HepG2 (cell line): ENCODE measurements around the gene BBS1. TPM values are rescaled to one million over a fixed set of nuclear protein-coding genes. Genes with fewer than 3 reads are reported as not detected.

Experiments
- ATAC-seq: fragments of 200-7000 bp; cut with Tn5 transposase; 3 replicates; pipeline ENCODE4 v1.9.1; 2020; ENCODE audit warnings: mild to moderate bottlenecking, moderate library complexity
- BruUV-seq: library from RNA; stranded (reverse); fragments of 400-500 nt; replicated peaks from 2 replicates; lab custom pipeline; 2021; lab: Mats Ljungman, UMichigan
- CTCF ChIA-PET: fragments of 300-600 bp; formaldehyde crosslinking; extraction: SDS; loops from one replicate; lab custom pipeline; 2021; ENCODE audit warnings: low total read pairs, inconsistent platforms, low intra/inter-chr PET ratio; lab: Yijun Ruan, JAX
- POLR2A ChIA-PET: fragments of 350-600 bp; sonication (Branson Sonifier 250); formaldehyde crosslinking; loops from one replicate; lab custom pipeline; 2020; ENCODE audit warnings: antibody characterized with exemption, inconsistent platforms; lab: Yijun Ruan, JAX
- DNase-seq: peaks from one replicate; pipeline ENCODE4 v3.0.0-alpha.2; 2015; ENCODE audit warnings: low spot score
- FAIRE-seq: peaks from 3 replicates; lab custom pipeline; 2011; peaks lifted over from hg19 to GRCh38; lab: Jason Lieb, UNC
- H2AFZ ChIP-seq: one replicate; pipeline ENCODE4 v1.6.1; 2011; ENCODE audit warnings: low read length, inconsistent platforms
- H3K27ac ChIP-seq: fragments of 300-600 bp; 3 replicates; pipeline ENCODE4 v1.8.0; 2011; ENCODE audit warnings: mixed run types, mild to moderate bottlenecking, mixed read lengths, low read length, inconsistent platforms; ENCODE audit not compliant: insufficient read depth; ENCODE audit errors: extremely low read length
- H3K27me3 ChIP-seq, 2 experiments: fragments of 200-600 bp in 1 of 2; 2 replicates in 1 of 2; 3 replicates in 1 of 2; pipeline versions ENCODE4 v1.6.0 to v1.8.0; 2011; ENCODE audit warnings: low read length in 2 of 2, mild to moderate bottlenecking in 2 of 2, moderate library complexity in 2 of 2, inconsistent platforms in 1 of 2; ENCODE audit not compliant: insufficient read depth in 2 of 2, control insufficient read depth in 1 of 2
- H3K36me3 ChIP-seq, 2 experiments: fragments of 200-600 bp in 1 of 2; replicated peaks in 1 of 2; 2 replicates in 1 of 2; 3 replicates in 1 of 2; pipeline versions ENCODE4 v1.5.1 to v1.8.0; 2011; ENCODE audit warnings: low read length in 2 of 2, inconsistent platforms in 1 of 2; ENCODE audit not compliant: insufficient read depth in 2 of 2, control insufficient read depth in 1 of 2
- H3K4me1 ChIP-seq: 2 replicates; pipeline ENCODE4 v1.5.1; 2012; ENCODE audit warnings: low read length, inconsistent platforms; ENCODE audit not compliant: insufficient read depth
- H3K4me2 ChIP-seq: 2 replicates; pipeline ENCODE4 v1.6.0; 2011; ENCODE audit warnings: low read depth, low read length, inconsistent platforms
- H3K4me3 ChIP-seq, 3 experiments: fragments of 200-600 bp in 1 of 3; sonication (generic), shearing (Covaris generic) in 1 of 3; replicated peaks in 1 of 3; 2 replicates each; pipeline ENCODE4 v1.5.1; 2011 to 2016; ENCODE audit warnings: low read length in 3 of 3, inconsistent platforms in 2 of 3, low read depth in 2 of 3, mild to moderate bottlenecking in 2 of 3, control low read depth in 1 of 3, mixed read lengths in 1 of 3; ENCODE audit not compliant: insufficient read depth in 1 of 3
- H3K79me2 ChIP-seq: one replicate; pipeline ENCODE4 v1.6.1; 2011; ENCODE audit warnings: low read length, inconsistent platforms; ENCODE audit not compliant: insufficient read depth
- H3K9ac ChIP-seq: 2 replicates; pipeline ENCODE4 v1.6.0; 2011; ENCODE audit warnings: mild to moderate bottlenecking, low read depth, low read length, inconsistent platforms; ENCODE audit not compliant: insufficient read depth
- H3K9me3 ChIP-seq: 2 replicates; pipeline ENCODE4 v1.5.1; 2012; ENCODE audit warnings: mild to moderate bottlenecking, low read length
- H4K20me1 ChIP-seq: 2 replicates; pipeline ENCODE4 v1.6.0; 2011; ENCODE audit warnings: inconsistent platforms, mild to moderate bottlenecking, low read length, moderate library complexity; ENCODE audit not compliant: insufficient read depth
- DNMT1 ChIP-seq: sonication (generic); formaldehyde crosslinking; IDR thresholded peaks from 2 replicates; pipeline ENCODE4 v1.5.1; 2020; ENCODE audit warnings: mild to moderate bottlenecking, missing genetic modification reagents
- DPF2 ChIP-seq: sonication (generic); formaldehyde crosslinking; IDR thresholded peaks from 2 replicates; pipeline ENCODE4 v1.4.0; 2020; ENCODE audit warnings: mild to moderate bottlenecking, low read depth, missing genetic modification reagents, borderline replicate concordance
- KMT2B ChIP-seq: IDR thresholded peaks from 2 replicates; pipeline ENCODE4 v1.6.1; 2016; ENCODE audit warnings: missing genetic modification reagents, missing compliant biosample characterization
- LCORL ChIP-seq, 2 experiments: fragments of 450-650 bp in 1 of 2; sonication (generic) in 1 of 2; formaldehyde crosslinking in 1 of 2; IDR thresholded peaks; 2 replicates each; pipeline versions ENCODE4 v1.5.0 to v1.6.1; 2017 to 2020; ENCODE audit warnings: antibody characterized with exemption in 1 of 2, missing genetic modification reagents in 1 of 2
- MAF1 ChIP-seq: sonication (generic); formaldehyde crosslinking; IDR thresholded peaks from 2 replicates; pipeline ENCODE4 v1.5.0; 2020; ENCODE audit warnings: missing genetic modification reagents, borderline replicate concordance
- MAFG ChIP-seq: sonication (generic); formaldehyde crosslinking; IDR thresholded peaks from 2 replicates; pipeline ENCODE4 v1.5.1; 2020; ENCODE audit warnings: mild to moderate bottlenecking, missing genetic modification reagents
- NCOR1 ChIP-seq: fragments of 200-600 bp; sonication (generic); IDR thresholded peaks from 2 replicates; pipeline ENCODE4 v1.7.0; 2017; ENCODE audit warnings: antibody characterized with exemption, low read length, borderline replicate concordance
- RFX5 ChIP-seq: IDR thresholded peaks from 2 replicates; pipeline ENCODE4 v1.6.1; 2011; ENCODE audit warnings: low read depth, low read length, improper control_type of control experiment
- SIX4 ChIP-seq: sonication (generic); formaldehyde crosslinking; IDR thresholded peaks from 2 replicates; pipeline ENCODE4 v1.4.0; 2020; ENCODE audit warnings: missing genetic modification reagents
- SMAD1 ChIP-seq: sonication (generic); formaldehyde crosslinking; IDR thresholded peaks from 2 replicates; pipeline ENCODE4 v1.4.0; 2020; ENCODE audit warnings: missing genetic modification reagents, low read depth, mild to moderate bottlenecking, borderline replicate concordance
- TBL1XR1 ChIP-seq: fragments of 150-350 bp; IDR thresholded peaks from 2 replicates; pipeline ENCODE4 v1.6.1; 2014; ENCODE audit warnings: borderline replicate concordance, low read length; ENCODE audit not compliant: partially characterized antibody
- TEAD2 ChIP-seq: sonication (generic); formaldehyde crosslinking; IDR thresholded peaks from 2 replicates; pipeline ENCODE4 v1.9.0; 2021; ENCODE audit warnings: missing genetic modification reagents
- ZFAT ChIP-seq: sonication (generic); formaldehyde crosslinking; conservative IDR thresholded peaks from 2 replicates; pipeline ENCODE4 v1.8.1; 2023; ENCODE audit warnings: missing genetic modification reagents, inconsistent platforms
- ZFP82 ChIP-seq: sonication (generic); formaldehyde crosslinking; IDR thresholded peaks from 2 replicates; pipeline ENCODE4 v1.5.1; 2020; ENCODE audit warnings: mild to moderate bottlenecking, missing genetic modification reagents, borderline replicate concordance
- ZNF33B ChIP-seq: sonication (generic); formaldehyde crosslinking; IDR thresholded peaks from 2 replicates; pipeline ENCODE4 v1.5.1; 2020; ENCODE audit warnings: mild to moderate bottlenecking, missing genetic modification reagents
- ZNF567 ChIP-seq: sonication (generic); formaldehyde crosslinking; IDR thresholded peaks from 2 replicates; pipeline ENCODE4 v1.8.1; 2023; ENCODE audit warnings: mild to moderate bottlenecking, missing genetic modification reagents, borderline replicate concordance
- ZNF672 ChIP-seq: sonication (generic); formaldehyde crosslinking; IDR thresholded peaks from 2 replicates; pipeline ENCODE4 v1.8.1; 2022; ENCODE audit warnings: missing genetic modification reagents
- ZNF713 ChIP-seq: sonication (generic); formaldehyde crosslinking; IDR thresholded peaks from 2 replicates; pipeline ENCODE4 v1.4.0; 2020; ENCODE audit warnings: mild to moderate bottlenecking, missing genetic modification reagents
- ZNF768 ChIP-seq: sonication (generic); formaldehyde crosslinking; IDR thresholded peaks from 2 replicates; pipeline ENCODE4 v1.4.0; 2020; ENCODE audit warnings: missing genetic modification reagents
- WGBS: methylation state at CpG from one replicate; pipeline ENCODE4 v1.1.6; 2017; ENCODE audit warnings: low lambda C conversion rate; 5-methylcytosine and 5-hydroxymethylcytosine counted together
- in situ Hi-C: cut with HindIII; loops from 2 replicates; pipeline ENCODE4 v1.10.0; 2017; ENCODE audit warnings: low pct_unique_long_range_greater_than_20kb; ENCODE audit not compliant: extremely low pct_ligation_motif_present
- intact Hi-C: fragments of 100-400 bp; cut with micrococcal nuclease; formaldehyde crosslinking; loops from one replicate; pipeline ENCODE4 v1.10.0; 2022; ENCODE audit not compliant: unreplicated experiment
- polyA plus RNA-seq, 8 experiments: library from polyadenylated mRNA; depleted of rRNA in 3 of 8; stranded (reverse) in 7 of 8; unstranded in 1 of 8; fragments of >200 nt; fragmentation: Illumina TruSeq in 4 of 8; extraction: Trizol in 4 of 8; gene quantifications; 2 replicates each; pipeline versions ENCODE4 v1.2.1 to v1.2.3, GENCODE V29; 2011 to 2016; ENCODE audit warnings: low read depth in 4 of 8, missing spikeins in 1 of 8, mixed read lengths in 1 of 8; ENCODE audit not compliant: insufficient read depth in 1 of 8
- total RNA-seq, 5 experiments: library from RNA; depleted of rRNA; stranded (reverse); fragments of >200 nt; fragmentation: Illumina TruSeq; extraction: Trizol; gene quantifications; 2 replicates each; pipeline ENCODE4 v1.2.3, GENCODE V29; 2016; ENCODE audit warnings: low read depth in 1 of 5
- TF ChIP-seq, protein P1 (sequence below): sonication (generic); formaldehyde crosslinking; IDR thresholded peaks from 2 replicates; pipeline ENCODE4 v1.9.0; 2022; ENCODE audit warnings: missing genetic modification reagents, mild to moderate bottlenecking, borderline replicate concordance
- TF ChIP-seq, protein P2 (sequence below): sonication (generic); formaldehyde crosslinking; IDR thresholded peaks from 2 replicates; pipeline ENCODE4 v1.4.0; 2020; ENCODE audit warnings: missing genetic modification reagents
- TF ChIP-seq, protein P3 (sequence below): fragments of 450-650 bp; IDR thresholded peaks from 2 replicates; pipeline ENCODE4 v1.6.1; 2017
- TF ChIP-seq, protein P4 (sequence below): sonication (generic); formaldehyde crosslinking; IDR thresholded peaks from 2 replicates; pipeline ENCODE4 v1.5.1; 2020; ENCODE audit warnings: missing genetic modification reagents, mild to moderate bottlenecking, borderline replicate concordance

Gene BBS1
- total and polyA plus RNA-seq, 2 of the 13 experiments (the other 11 are each of a cell fraction or from before 2014, with no cell fraction given), result 11.7 to 14.1 TPM

DNA sequence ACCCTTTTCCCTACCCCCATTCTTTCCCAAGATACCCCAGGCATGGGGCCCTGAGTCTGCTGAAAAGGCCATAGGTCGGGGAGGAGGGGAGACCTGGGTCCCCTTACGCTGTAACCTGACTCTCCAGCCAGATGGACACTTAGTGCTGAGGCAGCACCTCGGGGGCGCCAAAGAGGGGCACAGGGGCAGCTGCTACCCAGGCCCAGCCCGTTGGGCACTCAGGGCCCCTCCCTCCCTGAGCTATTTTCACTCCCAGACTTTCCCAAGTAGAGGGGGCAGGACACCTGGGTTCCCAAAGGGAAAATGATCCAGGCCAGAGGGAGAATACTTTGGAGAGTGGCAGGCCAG is 37.2 kb downstream of the BBS1 start:
- Histone ChIP-seq H3K27ac (no peak overlapping the region), H3K27me3 (peaks cover 2 to 11% of the 10 kb centered on the region in 2 experiments; a peak in 4 of 5 replicates), H3K4me1 (peaks cover 47% of the 10 kb centered on the region), H3K4me2 (peak overlapping the region; percentile 97), H3K4me3 (peak overlapping the region in 1 of 3 experiments; percentile 23; a peak in 1 of 6 replicates), H3K79me2 (no peaks in the 10 kb centered on the region), H3K9me3 (no peaks in the 10 kb centered on the region), H3K36me3 (no peaks in the 10 kb centered on the region), H3K9ac (no peak overlapping the region), H2AFZ (no peak overlapping the region), H4K20me1 (no peaks in the 10 kb centered on the region)
- 0% methylated on average over 3 of the region's 5 CpGs for WGBS
- intact Hi-C loops (no loop called here), in situ Hi-C loops (no loop called here)
- no TSS peak for BruUV-seq
- POLR2A ChIA-PET, result interaction anchor here (2.9 kb wide), 1 partner anchor 130 kb away, joined by 17 read pairs; the partner anchor contains the start of gene RBM4B
- ATAC-seq (no peak), FAIRE-seq (no peak), DNase-seq (no peak)
- CTCF ChIA-PET, result no interaction called here
- no peak for TF ChIP-seq NCOR1
- no peak for TF ChIP-seq TBL1XR1
- no peak for TF ChIP-seq ZNF768 (CRISPR knock-in tag)
- no peak for TF ChIP-seq MAFG (CRISPR knock-in tag)
- no peak for TF ChIP-seq ZNF567 (CRISPR knock-in tag)
- TF ChIP-seq, protein P1, sequence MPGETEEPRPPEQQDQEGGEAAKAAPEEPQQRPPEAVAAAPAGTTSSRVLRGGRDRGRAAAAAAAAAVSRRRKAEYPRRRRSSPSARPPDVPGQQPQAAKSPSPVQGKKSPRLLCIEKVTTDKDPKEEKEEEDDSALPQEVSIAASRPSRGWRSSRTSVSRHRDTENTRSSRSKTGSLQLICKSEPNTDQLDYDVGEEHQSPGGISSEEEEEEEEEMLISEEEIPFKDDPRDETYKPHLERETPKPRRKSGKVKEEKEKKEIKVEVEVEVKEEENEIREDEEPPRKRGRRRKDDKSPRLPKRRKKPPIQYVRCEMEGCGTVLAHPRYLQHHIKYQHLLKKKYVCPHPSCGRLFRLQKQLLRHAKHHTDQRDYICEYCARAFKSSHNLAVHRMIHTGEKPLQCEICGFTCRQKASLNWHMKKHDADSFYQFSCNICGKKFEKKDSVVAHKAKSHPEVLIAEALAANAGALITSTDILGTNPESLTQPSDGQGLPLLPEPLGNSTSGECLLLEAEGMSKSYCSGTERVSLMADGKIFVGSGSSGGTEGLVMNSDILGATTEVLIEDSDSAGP (CRISPR knock-in tag), result no peak
- no peak for TF ChIP-seq DNMT1 (CRISPR knock-in tag)
- TF ChIP-seq ZNF33B, result no peak
- TF ChIP-seq, protein P2, sequence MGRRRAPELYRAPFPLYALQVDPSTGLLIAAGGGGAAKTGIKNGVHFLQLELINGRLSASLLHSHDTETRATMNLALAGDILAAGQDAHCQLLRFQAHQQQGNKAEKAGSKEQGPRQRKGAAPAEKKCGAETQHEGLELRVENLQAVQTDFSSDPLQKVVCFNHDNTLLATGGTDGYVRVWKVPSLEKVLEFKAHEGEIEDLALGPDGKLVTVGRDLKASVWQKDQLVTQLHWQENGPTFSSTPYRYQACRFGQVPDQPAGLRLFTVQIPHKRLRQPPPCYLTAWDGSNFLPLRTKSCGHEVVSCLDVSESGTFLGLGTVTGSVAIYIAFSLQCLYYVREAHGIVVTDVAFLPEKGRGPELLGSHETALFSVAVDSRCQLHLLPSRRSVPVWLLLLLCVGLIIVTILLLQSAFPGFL (CRISPR knock-in tag), result no peak
- TF ChIP-seq, protein P3, sequence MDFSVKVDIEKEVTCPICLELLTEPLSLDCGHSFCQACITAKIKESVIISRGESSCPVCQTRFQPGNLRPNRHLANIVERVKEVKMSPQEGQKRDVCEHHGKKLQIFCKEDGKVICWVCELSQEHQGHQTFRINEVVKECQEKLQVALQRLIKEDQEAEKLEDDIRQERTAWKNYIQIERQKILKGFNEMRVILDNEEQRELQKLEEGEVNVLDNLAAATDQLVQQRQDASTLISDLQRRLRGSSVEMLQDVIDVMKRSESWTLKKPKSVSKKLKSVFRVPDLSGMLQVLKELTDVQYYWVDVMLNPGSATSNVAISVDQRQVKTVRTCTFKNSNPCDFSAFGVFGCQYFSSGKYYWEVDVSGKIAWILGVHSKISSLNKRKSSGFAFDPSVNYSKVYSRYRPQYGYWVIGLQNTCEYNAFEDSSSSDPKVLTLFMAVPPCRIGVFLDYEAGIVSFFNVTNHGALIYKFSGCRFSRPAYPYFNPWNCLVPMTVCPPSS, result no peak
- no peak for TF ChIP-seq MAF1 (CRISPR knock-in tag)
- no peak for TF ChIP-seq ZNF713 (CRISPR knock-in tag)
- TF ChIP-seq LCORL (IDR thresholded peaks at IDR 0.05), result no peak
- no peak for TF ChIP-seq LCORL (CRISPR knock-in tag; IDR thresholded peaks at IDR 0.05)
- TF ChIP-seq ZNF672, result no peak
- no peak for TF ChIP-seq DPF2 (CRISPR knock-in tag)
- TF ChIP-seq KMT2B (CRISPR knock-in tag), result no peak
- no peak for TF ChIP-seq SMAD1 (CRISPR knock-in tag)
- TF ChIP-seq TEAD2 (CRISPR knock-in tag), result no peak
- TF ChIP-seq SIX4, result peak; percentile 87; the same call in 1 of the 2 replicates
- no peak for TF ChIP-seq RFX5
- no peak for TF ChIP-seq ZFP82 (CRISPR knock-in tag)
- TF ChIP-seq, protein P4, sequence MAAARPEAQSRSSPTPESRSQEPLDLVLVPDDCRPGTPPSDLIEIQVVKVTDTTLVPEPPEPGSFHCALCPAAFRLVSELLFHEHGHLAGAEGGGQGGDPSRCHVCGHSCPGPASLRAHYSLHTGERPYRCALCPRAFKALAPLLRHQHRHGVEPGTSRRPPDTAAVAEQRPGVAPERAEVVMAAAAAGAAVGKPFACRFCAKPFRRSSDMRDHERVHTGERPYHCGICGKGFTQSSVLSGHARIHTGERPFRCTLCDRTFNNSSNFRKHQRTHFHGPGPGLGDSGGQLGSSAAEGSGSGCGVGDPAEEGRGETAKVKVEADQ, result no peak
- no peak for TF ChIP-seq ZFAT
